DND-41 (cell line): ENCODE data around the gene MIOX.
"Not testable (repeated sequence)": the region's sequence is repeated elsewhere in the genome, so short reads cannot be mapped to it uniquely, and the experiment has no call there.

Experiments used
- ATAC-seq: fragments of 200-7000 bp; cut with Tn5 transposase; 3 replicates; pipeline ENCODE4 v1.9.1; 2021; ENCODE audit warnings: low read depth; ENCODE audit not compliant: insufficient read depth
- DNase-seq: peaks from one replicate; pipeline ENCODE4 v3.0.0-alpha.2; 2020
- H2AFZ ChIP-seq: 2 replicates; pipeline ENCODE4 v1.6.0; 2012; ENCODE audit warnings: low read depth, low read length
- H3K27ac ChIP-seq: 2 replicates; pipeline ENCODE4 v1.5.1; 2012; ENCODE audit warnings: low read length, inconsistent platforms
- H3K27me3 ChIP-seq: fragments of 200-600 bp; sonication (generic); 2 replicates; pipeline ENCODE4 v1.6.0; 2012; ENCODE audit warnings: low read length, mild to moderate bottlenecking, inconsistent platforms; ENCODE audit not compliant: insufficient read depth, poor library complexity
- H3K36me3 ChIP-seq: 2 replicates; pipeline ENCODE4 v1.5.1; 2012; ENCODE audit warnings: low read length, inconsistent platforms; ENCODE audit not compliant: insufficient read depth
- H3K4me1 ChIP-seq: 2 replicates; pipeline ENCODE4 v1.5.1; 2012; ENCODE audit warnings: mild to moderate bottlenecking, low read length; ENCODE audit not compliant: insufficient read depth
- H3K4me2 ChIP-seq: 2 replicates; pipeline ENCODE4 v1.6.0; 2012; ENCODE audit warnings: mild to moderate bottlenecking, moderate library complexity, low read length, inconsistent platforms; ENCODE audit not compliant: insufficient read depth
- H3K4me3 ChIP-seq, 2 experiments: fragments of 200-600 bp in 1 of 2; shearing (Covaris generic) in 1 of 2; 2 replicates each; pipeline ENCODE4 v1.5.1; 2012 to 2016; ENCODE audit warnings: inconsistent platforms in 2 of 2, low read length in 2 of 2, mild to moderate bottlenecking in 2 of 2, low read depth in 1 of 2, moderate library complexity in 1 of 2
- H3K79me2 ChIP-seq: 2 replicates; pipeline ENCODE4 v1.6.0; 2012; ENCODE audit warnings: low read length, inconsistent platforms; ENCODE audit not compliant: insufficient read depth
- H3K9ac ChIP-seq: 2 replicates; pipeline ENCODE4 v1.6.0; 2012; ENCODE audit warnings: low read depth, mild to moderate bottlenecking, inconsistent platforms, low read length, moderate library complexity
- H3K9me3 ChIP-seq: 2 replicates; pipeline ENCODE4 v1.5.1; 2012; ENCODE audit warnings: low read length, moderate library complexity, mild to moderate bottlenecking, inconsistent platforms; ENCODE audit not compliant: insufficient read depth, severe bottlenecking
- H4K20me1 ChIP-seq: 2 replicates; pipeline ENCODE4 v1.6.0; 2012; ENCODE audit warnings: low read length; ENCODE audit not compliant: insufficient read depth
- EZH2 ChIP-seq: IDR thresholded peaks from 3 replicates; pipeline ENCODE4 v1.6.1; 2012; ENCODE audit warnings: borderline replicate concordance, low read depth, mild to moderate bottlenecking, moderate library complexity, low read length, inconsistent platforms; ENCODE audit not compliant: severe bottlenecking
- TF ChIP-seq, protein P1 (sequence below): IDR thresholded peaks from 2 replicates; pipeline ENCODE4 v1.5.1; 2012; ENCODE audit warnings: borderline replicate concordance, low read length, moderate library complexity, mild to moderate bottlenecking; ENCODE audit not compliant: poor library complexity, severe bottlenecking; ENCODE audit errors: extremely low read depth

MIOX gene

DNA sequence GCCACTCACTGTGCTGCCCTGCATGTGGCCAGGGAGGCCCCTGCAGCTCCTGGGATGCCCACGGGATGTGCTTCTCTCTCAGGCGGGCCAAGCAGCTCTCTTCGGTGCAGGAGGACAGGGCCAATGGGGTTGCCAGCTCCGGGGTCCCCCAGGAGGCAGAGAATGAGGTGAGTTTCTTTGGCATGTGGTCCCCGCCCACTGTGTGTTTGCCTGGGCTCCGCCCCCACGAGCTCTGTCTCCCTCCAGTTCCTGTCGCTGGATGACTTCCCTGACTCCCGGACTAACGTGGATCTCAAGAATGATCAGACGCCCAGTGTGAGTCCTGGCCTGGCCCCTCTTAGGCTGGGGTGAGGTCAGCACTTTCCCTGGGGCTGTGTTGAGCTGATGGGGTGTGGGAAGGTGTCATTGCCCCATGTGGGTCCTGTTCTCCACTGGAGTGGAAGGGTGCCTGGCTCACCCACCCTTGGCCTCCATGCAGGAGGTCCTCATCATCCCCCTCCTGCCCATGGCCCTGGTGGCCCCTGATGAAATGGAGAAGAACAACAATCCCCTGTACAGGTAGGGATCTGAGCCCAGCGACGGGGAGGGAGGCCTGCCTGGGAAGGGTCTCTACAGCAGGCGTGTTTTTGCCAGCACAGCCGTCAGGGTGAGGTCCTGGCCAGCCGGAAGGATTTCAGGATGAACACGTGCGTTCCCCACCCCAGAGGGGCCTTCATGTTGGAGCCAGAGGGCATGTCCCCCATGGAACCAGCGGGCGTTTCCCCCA is 31.0 kb downstream of the MIOX start:
- no peak overlapping the region for H2AFZ ChIP-seq
- no peak overlapping the region for H3K4me3 ChIP-seq
- H3K9me3 ChIP-seq, result no peaks in the 10 kb centered on the region
- peaks cover 72% of the 10 kb centered on the region for H4K20me1 ChIP-seq
- H3K27me3 ChIP-seq, result no peaks in the 10 kb centered on the region
- no peak overlapping the region; the same call in 1 of the 2 replicates for H3K9ac ChIP-seq
- no peak for ATAC-seq
- H3K4me1 ChIP-seq, result peaks cover 12% of the 10 kb centered on the region; the same call in 1 of the 2 replicates
- no peak overlapping the region for H3K4me2 ChIP-seq
- H3K79me2 ChIP-seq, result peaks cover 63% of the 10 kb centered on the region
- no peak overlapping the region for H3K27ac ChIP-seq
- DNase-seq, result no peak
- peaks cover 82% of the 10 kb centered on the region for H3K36me3 ChIP-seq
- TF ChIP-seq, protein P1, sequence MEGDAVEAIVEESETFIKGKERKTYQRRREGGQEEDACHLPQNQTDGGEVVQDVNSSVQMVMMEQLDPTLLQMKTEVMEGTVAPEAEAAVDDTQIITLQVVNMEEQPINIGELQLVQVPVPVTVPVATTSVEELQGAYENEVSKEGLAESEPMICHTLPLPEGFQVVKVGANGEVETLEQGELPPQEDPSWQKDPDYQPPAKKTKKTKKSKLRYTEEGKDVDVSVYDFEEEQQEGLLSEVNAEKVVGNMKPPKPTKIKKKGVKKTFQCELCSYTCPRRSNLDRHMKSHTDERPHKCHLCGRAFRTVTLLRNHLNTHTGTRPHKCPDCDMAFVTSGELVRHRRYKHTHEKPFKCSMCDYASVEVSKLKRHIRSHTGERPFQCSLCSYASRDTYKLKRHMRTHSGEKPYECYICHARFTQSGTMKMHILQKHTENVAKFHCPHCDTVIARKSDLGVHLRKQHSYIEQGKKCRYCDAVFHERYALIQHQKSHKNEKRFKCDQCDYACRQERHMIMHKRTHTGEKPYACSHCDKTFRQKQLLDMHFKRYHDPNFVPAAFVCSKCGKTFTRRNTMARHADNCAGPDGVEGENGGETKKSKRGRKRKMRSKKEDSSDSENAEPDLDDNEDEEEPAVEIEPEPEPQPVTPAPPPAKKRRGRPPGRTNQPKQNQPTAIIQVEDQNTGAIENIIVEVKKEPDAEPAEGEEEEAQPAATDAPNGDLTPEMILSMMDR, result no peak
- TF ChIP-seq EZH2, result no peak

DNA sequence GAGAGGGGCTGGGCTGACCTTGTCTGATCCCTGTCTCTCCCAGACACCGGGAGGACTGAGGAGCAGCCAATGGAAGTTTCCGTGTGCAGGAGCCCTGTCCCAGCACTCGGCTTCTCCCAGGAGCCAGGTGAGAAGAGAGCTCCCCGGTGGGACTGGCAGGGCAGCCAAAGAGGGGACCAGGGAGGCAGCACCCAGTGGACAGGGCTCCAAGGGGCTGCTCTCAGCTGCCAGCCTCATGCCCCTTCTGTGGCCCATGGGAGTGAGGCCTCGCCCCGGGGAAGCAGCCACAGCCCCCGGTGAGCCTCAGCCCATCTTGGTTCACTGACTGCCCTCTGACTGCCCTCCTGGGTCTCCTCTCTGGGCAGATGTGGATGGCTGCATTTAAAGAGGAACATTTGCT is 31.9 kb downstream of the MIOX start:
- Histone ChIP-seq H3K27ac (no peak overlapping the region), H3K27me3 (no peaks in the 10 kb centered on the region), H4K20me1 (peaks cover 72% of the 10 kb centered on the region), H3K9me3 (no peaks in the 10 kb centered on the region), H2AFZ (no peak overlapping the region), H3K36me3 (peaks cover 84% of the 10 kb centered on the region), H3K9ac (no peak overlapping the region), H3K4me2 (no peak overlapping the region), H3K4me3 (no peak overlapping the region), H3K4me1 (peaks cover 15% of the 10 kb centered on the region), H3K79me2 (peaks cover 63% of the 10 kb centered on the region)
- TF ChIP-seq EZH2, result no peak
- TF ChIP-seq, protein P1, result no peak
- DNase-seq (no peak), ATAC-seq (no peak)

DNA sequence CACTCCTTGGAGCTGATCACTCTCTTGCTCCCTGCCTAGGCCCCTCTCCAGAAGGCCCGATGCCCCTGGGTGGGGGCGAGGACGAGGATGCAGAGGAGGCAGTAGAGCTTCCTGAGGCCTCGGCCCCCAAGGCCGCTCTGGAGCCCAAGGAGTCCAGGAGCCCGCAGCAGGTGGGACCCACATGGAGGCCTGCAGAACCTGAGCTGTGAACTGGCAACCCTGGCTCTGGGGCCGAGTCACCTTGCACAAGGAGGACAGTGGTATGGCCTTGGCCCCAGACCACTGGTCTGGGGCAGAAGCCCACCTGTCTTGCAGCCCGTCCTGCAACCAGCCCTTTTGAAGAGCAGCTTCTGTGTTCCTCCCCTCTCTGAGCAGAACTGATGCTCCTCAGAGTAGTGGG is 32.5 kb downstream of the MIOX start:
- TF ChIP-seq EZH2, result no peak
- TF ChIP-seq, protein P1, result no peak
- no peak overlapping the region for H3K9ac ChIP-seq
- no peaks in the 10 kb centered on the region for H3K27me3 ChIP-seq

DNA sequence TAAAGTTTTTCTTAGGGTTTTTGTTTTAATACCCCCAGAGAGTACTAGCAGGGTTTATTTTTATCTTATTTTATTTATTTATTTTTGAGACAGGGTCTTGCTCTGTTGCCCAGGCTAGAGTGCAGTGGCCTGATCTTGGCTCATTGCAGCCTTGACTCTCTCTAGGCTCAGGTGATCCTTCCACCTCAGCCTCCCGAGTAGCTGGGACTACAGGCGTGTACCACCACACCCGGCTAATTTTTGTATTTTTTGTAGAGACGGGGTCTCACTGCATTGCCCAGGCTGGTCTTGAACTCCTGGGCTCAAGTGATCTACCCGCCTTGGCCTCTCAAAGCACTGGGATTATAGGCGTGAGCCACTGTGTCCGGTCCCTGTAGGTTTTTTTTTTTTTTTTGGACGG is 33.5 kb downstream of the MIOX start:
- not testable (repeated sequence) for H3K4me3 ChIP-seq, H3K27me3 ChIP-seq, DNase-seq, ATAC-seq, H3K9me3 ChIP-seq, H3K4me2 ChIP-seq, H2AFZ ChIP-seq, H3K27ac ChIP-seq, H3K9ac ChIP-seq
- Histone ChIP-seq H3K36me3 (peaks cover 82% of the 10 kb centered on the region), H3K4me1 (peaks cover 25% of the 10 kb centered on the region), H3K79me2 (peaks cover 63% of the 10 kb centered on the region), H4K20me1 (peaks cover 70% of the 10 kb centered on the region)

More for the DNA sequence above, 32.5 kb downstream of the MIOX start:
- Histone ChIP-seq H3K4me3 (no peak overlapping the region), H3K36me3 (peaks cover 88% of the 10 kb centered on the region), H3K9me3 (no peaks in the 10 kb centered on the region), H2AFZ (no peak overlapping the region), H3K4me1 (peaks cover 18% of the 10 kb centered on the region), H3K4me2 (no peak overlapping the region), H3K79me2 (peaks cover 63% of the 10 kb centered on the region), H3K27ac (no peak overlapping the region), H4K20me1 (peaks cover 72% of the 10 kb centered on the region)
- DNase-seq (no peak), ATAC-seq (no peak)
